SU-DHL-6 (cell line): ENCODE results near the gene C3orf80.

Experiments
- CTCF ChIP-seq: fragments of 200-600 bp; sonication (generic); IDR thresholded peaks from one replicate; pipeline ENCODE4 v1.5.1; 2017; ENCODE audit warnings: antibody characterized with exemption, mild to moderate bottlenecking, low read length, moderate library complexity; ENCODE audit not compliant: insufficient read depth, poor library complexity, severe bottlenecking
- EZH2phosphoT487 ChIP-seq: fragments of 200-600 bp; sonication (generic), shearing (Covaris generic); conservative IDR thresholded peaks from 2 replicates; pipeline ENCODE4 v1.6.1; 2018; ENCODE audit warnings: mild to moderate bottlenecking, antibody characterized with exemption, low read length, moderate library complexity, mixed read lengths

- TF ChIP-seq CTCF, result no peak
- no peak for TF ChIP-seq EZH2phosphoT487
Measured at GRCh38 chr3:160247766-160248165, 22.5 kb downstream of the C3orf80 start.
